Activated effector memory CD4-positive, alpha-beta T cell treated with Interleukin-2 at 50 U/mL for 16 hours (primary cell): Measurements from ENCODE around the gene PHYKPL.

Experiments used
- DNase-seq: peaks from one replicate; pipeline ENCODE4 v3.0.0-alpha.2; 2020

Gene PHYKPL

DNA sequence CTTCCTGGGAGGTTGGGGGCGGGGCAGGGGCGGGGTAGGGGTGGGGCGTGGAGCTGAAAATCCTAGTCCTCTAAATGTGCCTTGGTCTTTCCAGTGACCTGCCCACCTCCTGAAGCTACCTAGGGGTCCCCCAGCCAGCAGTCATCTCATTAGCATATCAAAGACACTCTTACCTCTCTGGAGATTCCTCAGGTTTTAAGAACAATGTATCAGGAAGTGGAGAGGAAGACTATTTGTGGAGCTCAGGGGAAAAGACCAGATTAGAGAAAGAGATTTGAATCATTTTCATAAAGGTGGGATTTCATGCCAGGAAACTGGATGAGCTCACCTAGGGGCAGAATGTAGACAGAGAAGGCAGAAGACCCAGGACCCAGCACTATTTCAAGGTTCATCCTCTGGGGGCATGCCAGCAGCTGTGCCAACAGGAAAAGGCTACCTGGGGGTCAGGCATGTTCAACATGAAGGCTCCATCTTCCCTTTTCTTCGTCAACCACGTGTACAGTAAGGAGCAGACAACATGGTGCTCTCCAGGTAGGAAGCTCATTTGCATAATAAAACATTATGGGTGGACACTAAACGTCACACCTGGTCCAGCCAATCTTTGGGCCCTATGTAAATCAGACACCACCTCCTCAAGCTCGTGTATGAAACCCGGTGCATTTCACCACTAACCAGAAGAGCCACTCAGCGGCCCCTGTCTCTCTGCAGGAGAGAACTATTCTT is 52.3 kb downstream of the PHYKPL start:
- DNase-seq, result no peak

DNA sequence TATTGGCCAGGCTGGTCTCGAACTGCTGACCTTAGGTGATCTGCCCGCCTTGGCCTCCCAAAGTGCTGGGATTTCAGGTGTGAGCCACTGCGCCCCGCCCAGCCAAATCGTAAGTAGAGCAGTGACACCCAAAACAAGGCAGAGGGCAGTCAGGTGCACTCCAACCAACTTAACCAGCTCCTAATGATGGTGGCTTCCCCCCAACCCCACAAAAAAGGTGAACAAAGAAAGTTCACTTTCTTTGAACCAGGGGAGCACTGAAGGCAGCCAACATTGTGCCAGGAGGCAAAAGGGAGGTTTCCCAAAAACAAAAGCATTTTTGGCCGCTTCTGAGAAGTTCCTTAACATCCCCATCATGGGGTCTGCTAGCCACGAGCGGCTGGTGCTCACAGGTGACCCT is 55.0 kb downstream of the PHYKPL start:
- no peak for DNase-seq

DNA sequence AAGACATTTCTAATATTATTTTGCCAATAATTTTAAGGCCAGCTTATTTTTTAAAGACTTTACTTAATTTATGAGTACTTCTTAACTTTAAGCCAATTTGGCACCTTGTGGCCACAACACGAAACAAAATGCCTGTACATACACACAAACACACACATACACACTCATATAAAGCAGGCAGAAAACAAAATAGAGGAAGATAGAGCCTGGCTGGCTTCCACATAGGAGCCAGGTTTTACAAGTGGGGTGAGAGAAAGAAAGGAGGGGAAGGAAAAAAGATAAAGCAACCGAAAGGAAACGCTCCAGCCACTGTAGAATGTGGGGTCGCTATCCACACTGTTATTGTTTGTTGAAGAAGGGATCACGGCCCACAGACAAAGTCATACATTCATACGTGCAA is 55.8 kb downstream of the PHYKPL start:
- DNase-seq, result no peak

DNA sequence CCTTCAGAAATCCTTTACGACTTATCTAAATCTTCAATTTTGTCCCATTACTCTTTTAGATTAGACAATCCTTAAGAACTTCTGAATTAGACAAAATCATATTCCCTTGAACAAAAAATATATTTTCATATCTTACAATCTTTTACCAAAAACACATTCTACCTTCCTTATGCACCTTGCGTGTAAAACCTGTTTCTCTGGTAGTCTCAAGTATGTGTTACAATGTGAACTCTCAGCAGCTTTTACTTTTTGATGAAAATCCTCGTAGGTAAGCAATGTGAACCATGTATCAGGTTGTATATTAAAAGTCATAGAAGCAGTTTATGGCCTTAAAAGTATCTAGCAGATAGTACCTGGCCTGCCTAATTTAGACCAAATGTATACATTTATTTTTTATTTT is 58.1 kb downstream of the PHYKPL start:
- no peak for DNase-seq

DNA sequence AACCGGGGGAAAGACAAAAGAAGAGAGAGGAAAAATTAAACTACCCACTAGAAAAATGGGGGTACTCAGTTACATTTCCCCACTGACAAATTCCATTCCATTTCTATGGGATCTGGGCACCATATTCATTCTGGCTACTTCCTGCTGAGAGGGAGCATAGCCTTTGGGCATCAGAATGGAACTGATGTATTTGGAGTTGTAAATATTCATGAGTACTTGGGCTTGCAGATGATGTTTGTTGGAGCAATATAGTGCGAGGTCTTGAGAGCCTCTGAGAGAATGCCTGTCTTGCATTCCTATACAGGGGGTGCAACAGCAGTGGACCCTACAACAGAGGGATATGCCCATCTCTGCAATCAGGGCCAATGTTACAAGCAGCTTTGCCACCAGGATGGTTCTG is 62.1 kb downstream of the PHYKPL start:
- no peak for DNase-seq

DNA sequence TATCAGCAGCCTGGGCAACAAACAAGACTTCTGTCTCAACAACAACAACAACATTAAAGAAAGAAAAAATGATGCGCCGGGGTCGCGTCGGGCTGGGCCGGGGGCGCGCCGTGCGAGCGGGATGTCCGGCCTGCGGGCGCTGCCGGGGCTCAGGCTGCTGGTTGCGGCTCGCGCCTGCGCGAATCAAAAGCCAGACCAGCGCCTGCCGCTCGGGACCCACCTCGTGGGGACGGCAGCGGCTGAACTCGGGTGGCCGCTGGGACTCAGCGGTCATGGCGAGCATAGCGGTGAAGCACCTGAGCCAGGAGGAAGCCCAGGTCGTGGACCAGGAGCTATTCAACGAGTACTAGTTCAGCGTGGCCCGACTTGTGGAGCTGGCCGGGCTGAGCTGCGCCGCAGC is 67.0 kb downstream of the PHYKPL start:
- no peak for DNase-seq

DNA sequence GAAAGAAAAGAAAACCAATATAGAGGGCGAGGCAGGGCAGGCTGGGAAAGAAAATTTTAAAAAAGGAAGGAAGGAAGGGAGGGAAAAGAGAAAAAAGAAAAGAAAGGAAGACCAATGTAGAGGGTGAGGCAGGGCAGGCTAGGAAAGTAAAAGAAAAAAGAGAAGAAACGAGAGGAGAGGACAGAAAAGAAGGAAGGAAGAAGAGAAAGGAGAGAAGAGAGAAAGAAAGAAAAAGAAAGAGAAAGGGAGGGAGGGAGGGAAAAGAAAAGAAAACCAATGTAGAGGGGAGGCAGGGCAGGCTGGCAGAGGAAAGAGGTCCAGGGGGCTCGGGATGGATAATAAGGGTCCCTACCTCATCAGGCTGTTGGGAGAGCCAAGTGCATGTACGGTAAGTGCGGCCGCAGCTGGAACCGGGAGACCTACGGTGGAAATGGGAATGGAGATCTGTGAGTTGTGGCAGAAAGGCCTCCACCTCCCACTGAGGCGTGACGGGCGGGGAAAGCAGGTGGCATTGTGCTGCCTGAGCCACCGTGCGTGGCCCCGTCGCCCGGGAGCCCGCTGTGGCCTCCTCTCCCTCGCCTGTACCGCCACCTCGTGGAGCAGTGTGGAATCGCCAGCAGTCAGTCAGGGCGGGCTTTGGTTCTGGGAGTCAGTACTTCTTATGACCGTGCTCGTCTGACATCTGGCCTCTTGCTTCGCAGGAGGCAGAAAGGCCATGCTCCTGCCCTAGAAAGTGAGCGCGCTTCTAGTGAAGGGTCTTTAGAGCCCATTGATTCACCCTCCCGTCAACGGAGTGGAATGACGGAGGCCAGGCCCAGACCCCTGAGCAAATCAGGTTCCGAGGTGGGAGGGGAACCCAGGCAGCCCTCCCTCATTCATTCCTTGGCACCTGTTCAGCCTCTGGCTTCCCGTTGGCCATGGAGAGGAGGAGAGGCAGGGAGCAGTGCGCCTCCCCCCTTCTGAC is 68.5 kb downstream of the PHYKPL start:
- DNase-seq, result peak; percentile 85

DNA sequence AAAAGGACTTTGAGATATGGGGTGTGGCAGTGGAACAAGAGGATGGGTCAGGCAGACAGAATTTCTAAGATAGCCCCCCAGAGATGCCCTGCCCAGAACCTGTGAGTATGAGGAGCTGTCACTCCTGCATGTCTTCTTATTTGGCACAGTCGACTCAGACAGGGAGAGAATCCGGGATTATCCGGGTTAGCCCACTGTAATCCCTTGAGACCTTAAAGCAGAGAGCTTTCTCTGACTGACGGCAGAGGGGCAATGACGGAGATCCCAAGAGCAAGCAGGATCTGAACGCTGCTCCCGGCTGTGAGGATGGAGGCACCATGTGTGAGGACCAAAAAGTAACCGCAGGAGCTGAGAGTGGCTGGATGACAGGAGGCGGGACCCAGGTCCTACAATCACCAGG is 70.1 kb downstream of the PHYKPL start:
- no peak for DNase-seq

DNA sequence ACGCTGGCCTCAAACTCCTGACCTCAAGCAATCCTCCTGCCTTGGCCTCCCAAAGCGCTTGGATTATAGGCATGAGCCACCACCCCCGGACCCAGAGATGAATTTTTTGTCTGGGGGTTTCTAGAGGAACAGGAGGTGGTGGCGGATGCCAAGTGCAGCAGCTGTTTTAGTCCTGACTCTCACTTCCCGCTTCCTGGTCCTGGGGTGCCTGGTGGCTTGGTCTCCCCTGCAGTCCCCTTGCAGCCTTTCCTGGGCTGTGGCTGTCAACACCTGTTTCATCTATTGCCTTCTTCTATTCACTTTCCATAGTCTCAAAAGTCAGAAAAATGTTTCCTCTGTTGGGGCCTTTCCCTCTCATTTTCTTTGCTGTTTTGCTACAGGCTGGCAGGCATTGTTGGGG is 72.4 kb downstream of the PHYKPL start:
- DNase-seq, result no peak
